SK-N-SH (cell line): ENCODE measurements around the gene TMEM60.

Experiments
- GABPA ChIP-seq: IDR thresholded peaks from 2 replicates; pipeline ENCODE4 v1.4.0; 2012; ENCODE audit warnings: low read depth, mild to moderate bottlenecking
- MEF2A ChIP-seq: IDR thresholded peaks from 2 replicates; pipeline ENCODE4 v1.4.0; 2012; ENCODE audit warnings: low read depth, borderline replicate concordance
- RAD21 ChIP-seq: IDR thresholded peaks from 2 replicates; pipeline ENCODE4 v1.6.1; 2012; ENCODE audit warnings: mild to moderate bottlenecking, low read length
- RFX5 ChIP-seq: IDR thresholded peaks from 2 replicates; pipeline ENCODE4 v1.6.1; 2012; ENCODE audit warnings: mild to moderate bottlenecking, improper control_type of control experiment, low read length
- TF ChIP-seq, protein P1 (sequence below): fragments of 200-600 bp; sonication (generic); IDR thresholded peaks from 2 replicates; pipeline ENCODE4 v1.6.1; 2017; ENCODE audit warnings: antibody characterized with exemption, mild to moderate bottlenecking, moderate library complexity

DNA sequence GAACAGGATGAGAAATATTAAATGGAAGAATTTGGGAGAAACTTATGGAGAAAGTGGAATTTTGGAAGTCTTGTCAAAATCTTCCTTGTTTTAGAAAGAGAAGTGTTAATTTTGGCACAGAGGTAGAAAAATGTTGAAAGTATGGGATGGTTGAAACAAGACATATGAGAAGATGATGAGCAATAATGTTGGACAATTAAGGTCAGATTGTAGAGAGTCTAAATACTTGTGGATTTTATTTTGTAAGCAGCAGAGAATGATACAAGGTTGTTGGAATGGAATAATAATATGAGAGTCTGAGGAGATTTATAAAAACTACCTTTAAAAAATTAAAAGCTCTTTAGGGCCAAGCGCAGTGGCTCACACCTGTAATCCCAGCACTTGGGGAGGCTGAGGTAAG lies 34.9 kb upstream of the TMEM60 start:
- no peak for TF ChIP-seq MEF2A
- no peak for TF ChIP-seq RAD21
- TF ChIP-seq, protein P1, sequence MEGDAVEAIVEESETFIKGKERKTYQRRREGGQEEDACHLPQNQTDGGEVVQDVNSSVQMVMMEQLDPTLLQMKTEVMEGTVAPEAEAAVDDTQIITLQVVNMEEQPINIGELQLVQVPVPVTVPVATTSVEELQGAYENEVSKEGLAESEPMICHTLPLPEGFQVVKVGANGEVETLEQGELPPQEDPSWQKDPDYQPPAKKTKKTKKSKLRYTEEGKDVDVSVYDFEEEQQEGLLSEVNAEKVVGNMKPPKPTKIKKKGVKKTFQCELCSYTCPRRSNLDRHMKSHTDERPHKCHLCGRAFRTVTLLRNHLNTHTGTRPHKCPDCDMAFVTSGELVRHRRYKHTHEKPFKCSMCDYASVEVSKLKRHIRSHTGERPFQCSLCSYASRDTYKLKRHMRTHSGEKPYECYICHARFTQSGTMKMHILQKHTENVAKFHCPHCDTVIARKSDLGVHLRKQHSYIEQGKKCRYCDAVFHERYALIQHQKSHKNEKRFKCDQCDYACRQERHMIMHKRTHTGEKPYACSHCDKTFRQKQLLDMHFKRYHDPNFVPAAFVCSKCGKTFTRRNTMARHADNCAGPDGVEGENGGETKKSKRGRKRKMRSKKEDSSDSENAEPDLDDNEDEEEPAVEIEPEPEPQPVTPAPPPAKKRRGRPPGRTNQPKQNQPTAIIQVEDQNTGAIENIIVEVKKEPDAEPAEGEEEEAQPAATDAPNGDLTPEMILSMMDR, result no peak
- TF ChIP-seq GABPA, result no peak
- no peak for TF ChIP-seq RFX5
